Measurements from ENCODE around the gene SLC51B.

GRCh38 chr15:65026756-65027155 lies 18.4 kb upstream of the SLC51B start:
- TF ChIP-seq CTCF (conservative IDR thresholded peaks at IDR 0.05; ENCODE audit: low read length), result no peak
- TF ChIP-seq EZH2phosphoT487 (IDR thresholded peaks at IDR 0.05; ENCODE audit: borderline replicate concordance, low read depth, low read length), result no peak

All from OCI-LY7 (cell line).